ENCODE measurements around the gene TLE2. TPM values are rescaled to one million over a fixed set of nuclear protein-coding genes. Genes with fewer than 3 reads are reported as not detected.
A peak's percentile ranks its signal among the peaks of the same experiment; 100 is the strongest.

TLE2 gene
- total RNA-seq, 2 experiments from 2014 or later = 1.2 to 1.6 TPM

- Histone ChIP-seq H3K9me3 (ENCODE audit: low read length) (no peaks in the 10 kb centered on the region), H3K4me3 (ENCODE audit: low read depth, low read length, poor library complexity, severe bottlenecking) (no peak overlapping the region), H4K20me1 (ENCODE audit: insufficient read depth, low read length) (no peaks in the 10 kb centered on the region), H3K79me2 (ENCODE audit: insufficient read depth, low read depth, low read length) (no peaks in the 10 kb centered on the region), H3K27ac (ENCODE audit: low read depth, low read length, poor library complexity, severe bottlenecking) (no peak overlapping the region), H3K4me1 (ENCODE audit: insufficient read depth, low read length, poor library complexity, severe bottlenecking) (peaks cover 6% of the 10 kb centered on the region), H3K4me2 (ENCODE audit: low read length) (no peak overlapping the region), H3K9me2 (ENCODE audit: insufficient read depth, low read length) (no peaks in the 10 kb centered on the region), H3K36me3 (ENCODE audit: insufficient read depth, low read length) (no peaks in the 10 kb centered on the region), H2AFZ (ENCODE audit: low read length) (no peak overlapping the region)
- intact Hi-C loops (cut with micrococcal nuclease; ENCODE audit: unreplicated experiment) = no loop called here
- BruUV-seq (replicated peaks) = no TSS peak
- TF ChIP-seq EZH2phosphoT487 (IDR thresholded peaks at IDR 0.05; ENCODE audit: borderline replicate concordance, low read depth, low read length) = no peak
- no peak for TF ChIP-seq CTCF (conservative IDR thresholded peaks at IDR 0.05; ENCODE audit: low read length)
- ChIA-PET CTCF (ENCODE audit: unreplicated experiment) (no interaction called here), POLR2A (no interaction called here)
- no peak for DNase-seq (ENCODE audit: low spot score)
Measured at GRCh38 chr19:3041327-3041726, 12.2 kb upstream of the TLE2 start.

DNA sequence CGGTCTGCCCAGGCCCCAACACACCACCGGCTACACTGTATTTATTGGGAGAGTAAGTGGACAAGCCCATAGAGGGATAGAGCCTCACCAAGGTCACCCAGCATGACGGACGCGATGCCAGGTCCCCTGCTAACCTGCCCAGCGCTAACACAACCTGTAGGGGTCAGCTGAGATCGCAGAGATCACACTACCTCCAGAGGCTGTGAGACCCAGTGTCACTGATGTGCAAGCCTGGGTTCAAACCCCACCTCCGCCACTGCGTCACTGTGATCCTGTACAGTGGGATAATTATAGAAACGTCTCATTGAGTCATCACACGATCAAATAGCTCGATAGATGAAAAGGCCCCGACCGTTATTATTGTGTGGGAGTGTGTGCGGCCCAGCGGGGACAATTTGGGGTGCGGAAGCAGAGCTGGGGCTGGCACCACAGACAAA lies 10.6 kb upstream of the TLE2 start:
- no TSS peak for BruUV-seq (replicated peaks)
- H3K4me3 ChIP-seq (ENCODE audit: low read depth, low read length, poor library complexity, severe bottlenecking) = no peak overlapping the region
- no peaks in the 10 kb centered on the region for H4K20me1 ChIP-seq (ENCODE audit: insufficient read depth, low read length)
- H3K4me1 ChIP-seq (ENCODE audit: insufficient read depth, low read length, poor library complexity, severe bottlenecking) = peaks cover 11% of the 10 kb centered on the region
- ChIA-PET POLR2A (no interaction called here), CTCF (ENCODE audit: unreplicated experiment) (no interaction called here)
- peak; percentile 46 for TF ChIP-seq CTCF (conservative IDR thresholded peaks at IDR 0.05; ENCODE audit: low read length)
- no peak for TF ChIP-seq EZH2phosphoT487 (IDR thresholded peaks at IDR 0.05; ENCODE audit: borderline replicate concordance, low read depth, low read length)
- H3K27ac ChIP-seq (ENCODE audit: low read depth, low read length, poor library complexity, severe bottlenecking) = no peak overlapping the region
- no peaks in the 10 kb centered on the region for H3K9me2 ChIP-seq (ENCODE audit: insufficient read depth, low read length)
- intact Hi-C loops (cut with micrococcal nuclease; ENCODE audit: unreplicated experiment) = no loop called here
- H3K79me2 ChIP-seq (ENCODE audit: insufficient read depth, low read depth, low read length) = no peaks in the 10 kb centered on the region
- peak; percentile 56 for DNase-seq (ENCODE audit: low spot score)
- H2AFZ ChIP-seq (ENCODE audit: low read length) = no peak overlapping the region
- no peak overlapping the region for H3K4me2 ChIP-seq (ENCODE audit: low read length)
- H3K36me3 ChIP-seq (ENCODE audit: insufficient read depth, low read length) = no peaks in the 10 kb centered on the region
- H3K9me3 ChIP-seq (ENCODE audit: low read length) = no peaks in the 10 kb centered on the region

- no peaks in the 10 kb centered on the region for H3K9me3 ChIP-seq (ENCODE audit: low read length)
- POLR2A ChIA-PET = no interaction called here
- H4K20me1 ChIP-seq (ENCODE audit: insufficient read depth, low read length) = no peaks in the 10 kb centered on the region
- CTCF ChIA-PET (ENCODE audit: unreplicated experiment) = no interaction called here
- no peak for TF ChIP-seq EZH2phosphoT487 (IDR thresholded peaks at IDR 0.05; ENCODE audit: borderline replicate concordance, low read depth, low read length)
- TF ChIP-seq CTCF (conservative IDR thresholded peaks at IDR 0.05; ENCODE audit: low read length) = no peak
- DNase-seq (ENCODE audit: low spot score) = no peak
- peaks cover 15% of the 10 kb centered on the region for H3K4me1 ChIP-seq (ENCODE audit: insufficient read depth, low read length, poor library complexity, severe bottlenecking)
- H3K27ac ChIP-seq (ENCODE audit: low read depth, low read length, poor library complexity, severe bottlenecking) = no peak overlapping the region
- H2AFZ ChIP-seq (ENCODE audit: low read length) = no peak overlapping the region
- no peaks in the 10 kb centered on the region for H3K79me2 ChIP-seq (ENCODE audit: insufficient read depth, low read depth, low read length)
- no peaks in the 10 kb centered on the region for H3K36me3 ChIP-seq (ENCODE audit: insufficient read depth, low read length)
- no peak overlapping the region for H3K4me2 ChIP-seq (ENCODE audit: low read length)
- H3K4me3 ChIP-seq (ENCODE audit: low read depth, low read length, poor library complexity, severe bottlenecking) = no peak overlapping the region
- no peaks in the 10 kb centered on the region for H3K9me2 ChIP-seq (ENCODE audit: insufficient read depth, low read length)
- intact Hi-C loops (cut with micrococcal nuclease; ENCODE audit: unreplicated experiment) = no loop called here
- no TSS peak for BruUV-seq (replicated peaks)
Measured at GRCh38 chr19:3039125-3039524, 10.0 kb upstream of the TLE2 start.
